Measurements from ENCODE around the gene AKR1D1.

- TF ChIP-seq CTCF (IDR thresholded peaks at IDR 0.05) (no peak), POLR2A (IDR thresholded peaks at IDR 0.05) (no peak)
These were observed 88.5 kb downstream of the AKR1D1 start for GRCh38 chr7:138164804-138165203.
